HG02973 (cell line): ENCODE data around the gene RNF8.

Experiments used
- ATAC-seq: cut with Tn5 transposase; IDR thresholded peaks from one replicate; pipeline ENCODE4 v1.9.1; 2021; ENCODE audit warnings: moderate library complexity; ENCODE audit not compliant: unreplicated experiment

Gene RNF8

DNA sequence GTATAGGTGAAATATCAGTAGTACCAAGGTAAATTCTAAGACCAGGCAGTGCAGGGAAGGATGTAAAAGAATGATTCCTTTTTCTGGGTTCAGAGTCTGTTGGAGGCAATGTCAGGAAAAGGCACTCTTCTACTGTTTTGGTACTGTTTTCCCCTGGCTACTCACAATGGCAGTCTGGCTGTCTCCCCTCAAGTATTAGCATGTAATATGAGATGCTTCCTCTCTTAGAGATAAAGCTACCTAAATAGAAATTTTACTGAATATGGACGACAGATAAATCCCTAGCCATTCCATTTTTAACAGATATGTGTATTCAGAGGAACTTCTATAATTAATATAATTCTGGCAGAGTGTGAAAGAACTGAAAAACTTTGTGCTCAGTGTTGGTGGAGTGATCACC lies 3.5 kb downstream of the RNF8 start:
- no peak for ATAC-seq

DNA sequence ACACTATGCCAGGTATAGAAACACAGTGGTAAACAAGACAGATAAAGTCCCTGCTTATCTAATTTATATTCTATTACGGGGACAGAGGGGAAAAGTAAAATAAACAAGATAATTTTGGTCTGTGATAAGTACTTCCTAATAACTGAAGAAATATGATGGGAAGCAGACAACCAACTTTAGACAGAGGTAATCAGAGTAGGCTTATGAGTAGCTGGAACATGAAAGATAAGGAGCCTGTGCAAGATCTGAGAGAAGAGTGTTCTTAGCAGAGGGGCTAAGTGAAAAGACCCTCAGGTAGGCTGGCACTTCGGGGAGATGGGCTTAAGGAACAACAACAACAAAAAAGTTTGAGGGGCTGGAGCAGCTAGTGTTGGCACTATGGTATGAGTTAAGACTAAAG lies 4.1 kb downstream of the RNF8 start:
- ATAC-seq = no peak

DNA sequence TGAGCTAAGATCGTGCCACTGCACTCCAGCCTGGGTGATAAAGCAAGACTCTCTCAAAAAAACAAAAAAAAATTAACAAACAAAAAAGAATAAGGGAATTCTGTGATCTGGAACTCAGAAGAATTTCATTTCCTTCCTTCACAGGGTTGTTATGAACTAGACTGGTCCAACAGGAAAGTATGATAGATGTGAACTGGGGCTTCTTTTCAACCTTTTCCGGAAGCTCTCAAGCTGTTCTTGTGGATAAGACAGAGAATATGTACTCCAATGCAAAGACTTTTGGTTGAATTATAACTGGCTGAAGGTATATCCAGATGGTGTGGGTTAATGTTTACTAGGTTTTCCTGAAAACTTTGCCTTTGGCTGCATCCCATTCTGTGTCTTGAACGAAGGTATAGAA lies 5.3 kb downstream of the RNF8 start:
- no peak for ATAC-seq

DNA sequence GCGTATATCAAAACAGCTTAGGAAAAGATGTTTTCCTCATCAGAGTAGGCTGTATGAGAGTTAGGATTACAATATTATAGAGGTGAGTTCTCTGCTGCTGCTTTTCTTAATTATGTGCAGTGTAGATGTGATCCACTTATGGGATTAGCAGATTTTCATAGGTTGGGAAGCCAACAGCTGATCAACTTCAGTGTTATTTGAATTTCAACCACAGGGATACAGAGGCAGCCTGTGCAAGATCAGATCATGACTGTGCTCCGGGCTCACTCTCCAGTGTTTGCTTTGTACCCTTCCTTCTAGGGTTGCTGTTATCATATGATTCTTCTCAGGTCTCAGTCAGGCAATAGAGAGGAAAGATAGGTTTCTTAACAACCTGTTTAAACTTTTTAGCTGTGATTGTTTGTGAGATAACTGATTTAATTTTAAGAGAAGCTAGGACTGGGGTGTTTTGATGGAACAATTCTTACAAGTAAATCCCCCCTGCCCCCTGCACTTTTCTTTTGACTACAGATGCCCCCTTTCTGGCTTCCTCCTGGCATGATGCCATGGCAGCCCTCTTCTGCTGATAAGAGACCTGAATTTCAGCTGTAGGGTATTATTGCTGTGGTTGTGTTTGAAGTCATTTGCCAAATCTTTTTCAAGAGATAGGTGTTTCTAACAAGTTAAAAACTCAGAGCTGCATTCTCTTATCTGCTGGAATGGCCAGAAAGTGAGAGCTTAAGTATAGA lies 8.5 kb downstream of the RNF8 start:
- no peak for ATAC-seq

DNA sequence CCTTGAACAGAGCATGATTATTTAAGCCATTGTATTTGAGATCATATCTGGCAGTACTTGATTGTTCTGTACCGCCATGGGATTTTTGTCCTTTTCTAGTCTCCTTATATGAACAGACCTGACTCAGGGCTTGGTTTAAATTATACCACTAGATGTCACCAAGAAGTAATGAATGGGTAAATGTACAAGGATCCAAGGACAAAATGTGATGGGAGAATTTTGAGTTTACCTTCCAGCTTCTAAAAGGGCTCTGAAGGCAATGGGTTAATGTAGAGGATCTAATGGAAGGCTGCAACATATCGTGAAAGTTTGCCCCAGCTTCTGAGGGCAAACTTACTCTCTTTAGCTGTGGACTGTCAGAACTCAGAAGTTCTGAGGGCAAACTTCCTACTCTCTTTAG lies 12.0 kb downstream of the RNF8 start:
- ATAC-seq = no peak

DNA sequence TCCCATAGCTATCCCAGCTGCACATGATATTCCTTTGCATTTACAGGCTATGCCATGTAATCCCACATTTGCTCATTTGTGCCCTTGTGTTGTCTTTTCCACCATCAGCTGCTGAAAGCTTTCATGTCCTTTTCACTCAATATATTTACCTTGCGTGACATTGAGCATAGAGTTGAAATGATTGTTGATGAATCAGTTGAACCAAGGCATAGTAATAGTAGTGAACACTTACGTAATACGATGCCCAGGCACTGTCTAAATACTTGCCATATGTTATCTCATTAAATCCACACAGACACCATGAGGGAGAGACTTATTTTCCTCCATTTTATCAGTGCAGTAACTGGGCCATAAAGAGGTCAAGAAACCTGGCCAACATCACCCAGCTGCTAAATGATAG lies 13.1 kb downstream of the RNF8 start:
- no peak for ATAC-seq

DNA sequence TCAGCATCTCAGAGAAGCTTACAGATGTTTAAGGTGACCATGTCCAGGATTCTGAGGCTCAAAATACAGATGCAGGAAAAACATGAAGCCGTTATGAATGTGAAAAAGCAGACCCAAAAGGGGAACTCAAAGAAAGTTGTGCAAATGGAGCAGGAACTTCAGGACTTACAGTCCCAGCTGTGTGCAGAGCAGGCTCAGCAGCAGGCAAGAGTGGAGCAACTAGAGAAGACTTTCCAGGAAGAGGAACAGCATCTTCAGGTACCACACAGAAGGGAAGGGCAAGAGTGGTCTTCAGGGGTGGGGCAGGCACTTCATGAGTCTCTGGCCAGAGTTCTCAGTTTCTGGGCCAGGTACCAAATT lies 15.2 kb downstream of the RNF8 start:
- ATAC-seq = no peak

DNA sequence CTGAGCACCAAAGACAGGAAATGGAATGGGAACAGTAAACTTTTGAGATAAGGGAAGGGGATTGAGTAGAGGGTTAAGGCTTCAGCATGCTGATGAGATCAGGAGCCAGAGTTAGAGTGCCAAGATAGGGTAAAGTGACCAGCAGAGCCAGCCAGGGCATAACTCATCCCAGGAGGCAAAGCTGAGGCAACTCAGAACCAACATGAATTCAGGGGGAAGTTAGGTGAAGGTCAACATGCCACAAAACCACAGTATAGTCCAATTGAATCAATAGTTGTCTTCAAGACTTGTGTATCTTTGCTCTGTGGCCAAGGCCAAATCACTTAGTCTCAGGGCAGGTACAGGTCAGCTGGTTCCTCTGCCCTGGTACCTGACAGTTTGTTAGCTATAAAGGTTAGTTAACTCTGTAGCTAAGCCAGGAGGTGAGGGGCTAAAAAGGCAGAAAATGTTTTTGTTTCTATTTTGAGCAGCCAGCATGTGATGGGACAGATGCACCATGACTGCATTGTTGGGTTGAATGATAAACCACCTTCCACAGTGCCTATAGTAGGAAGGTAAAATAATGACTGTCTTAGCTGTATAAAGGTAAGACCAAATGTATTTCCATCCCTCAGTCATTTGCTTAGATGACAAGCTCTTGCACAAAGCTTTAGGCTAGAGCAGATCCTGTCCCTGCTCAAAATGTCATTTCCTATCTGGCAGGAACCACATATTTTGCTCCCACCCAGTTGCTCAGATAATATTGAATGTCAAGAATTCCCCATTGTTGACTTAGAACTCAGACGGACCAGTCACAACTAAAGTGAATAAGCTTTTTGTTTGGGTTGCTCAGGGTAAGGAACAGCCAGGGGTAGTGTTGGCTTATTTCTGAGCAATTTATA lies 15.8 kb downstream of the RNF8 start:
- no peak for ATAC-seq

DNA sequence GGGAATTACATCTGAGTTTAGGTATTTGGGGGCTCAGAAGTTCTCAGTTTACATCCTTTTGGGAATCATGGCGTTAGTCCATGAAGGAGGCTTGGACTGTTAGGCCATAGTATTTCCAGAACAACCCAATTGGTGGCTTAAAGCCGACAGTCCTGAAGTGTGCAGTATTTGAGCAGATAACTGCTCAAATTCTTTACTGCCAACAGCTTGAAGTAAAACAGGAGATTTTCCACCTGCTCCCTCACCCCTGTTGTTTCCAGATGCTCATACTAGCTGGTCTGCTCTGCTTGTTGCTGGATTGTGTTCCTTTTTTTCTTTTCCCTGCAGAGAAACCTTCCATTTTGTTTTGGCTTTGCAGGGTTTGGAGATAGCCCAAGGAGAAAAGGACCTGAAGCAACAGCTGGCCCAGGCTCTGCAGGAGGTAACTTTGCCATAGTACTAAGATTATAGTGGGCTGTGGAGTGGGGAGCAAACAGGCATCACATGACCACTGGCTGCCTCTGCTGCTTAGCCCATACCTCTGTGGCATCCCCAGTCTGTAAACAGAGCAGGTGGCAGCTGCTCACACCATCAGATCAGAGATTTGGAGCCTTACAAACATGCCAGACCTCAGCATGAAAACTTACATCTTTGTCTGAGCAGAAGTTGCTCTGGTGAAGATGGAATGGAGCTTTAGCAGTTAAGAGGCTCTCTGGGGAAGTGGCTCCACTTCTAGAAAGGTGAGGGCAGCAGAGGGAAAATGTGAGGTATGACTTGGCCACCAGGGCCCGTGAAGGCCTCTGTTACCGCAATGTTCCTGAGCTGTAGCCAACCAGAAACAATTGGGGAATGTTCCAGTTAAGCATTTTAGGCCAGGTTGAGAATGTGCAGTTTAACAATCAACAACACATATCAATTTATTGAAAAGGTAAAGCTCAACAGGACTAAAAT lies 17.6 kb downstream of the RNF8 start:
- ATAC-seq = no peak

DNA sequence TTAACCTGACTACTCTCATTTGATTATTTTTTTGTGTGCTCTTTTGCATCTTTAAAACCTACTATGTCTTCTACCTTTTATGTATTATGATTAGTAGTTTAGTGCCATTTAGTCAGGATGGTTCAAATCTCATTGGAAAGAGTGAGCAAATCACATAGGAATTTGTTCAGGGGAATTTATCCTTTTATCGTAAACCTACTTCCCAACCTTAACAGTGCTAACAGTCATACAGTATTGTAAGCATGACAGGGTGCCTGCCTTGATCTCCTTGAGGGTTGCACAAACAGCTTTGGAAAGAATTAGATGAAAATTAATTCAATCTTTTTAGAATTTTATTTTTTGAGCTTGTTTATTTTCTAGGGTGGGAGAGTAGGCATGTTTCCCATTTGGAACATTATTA lies 18.3 kb downstream of the RNF8 start:
- ATAC-seq = no peak

DNA sequence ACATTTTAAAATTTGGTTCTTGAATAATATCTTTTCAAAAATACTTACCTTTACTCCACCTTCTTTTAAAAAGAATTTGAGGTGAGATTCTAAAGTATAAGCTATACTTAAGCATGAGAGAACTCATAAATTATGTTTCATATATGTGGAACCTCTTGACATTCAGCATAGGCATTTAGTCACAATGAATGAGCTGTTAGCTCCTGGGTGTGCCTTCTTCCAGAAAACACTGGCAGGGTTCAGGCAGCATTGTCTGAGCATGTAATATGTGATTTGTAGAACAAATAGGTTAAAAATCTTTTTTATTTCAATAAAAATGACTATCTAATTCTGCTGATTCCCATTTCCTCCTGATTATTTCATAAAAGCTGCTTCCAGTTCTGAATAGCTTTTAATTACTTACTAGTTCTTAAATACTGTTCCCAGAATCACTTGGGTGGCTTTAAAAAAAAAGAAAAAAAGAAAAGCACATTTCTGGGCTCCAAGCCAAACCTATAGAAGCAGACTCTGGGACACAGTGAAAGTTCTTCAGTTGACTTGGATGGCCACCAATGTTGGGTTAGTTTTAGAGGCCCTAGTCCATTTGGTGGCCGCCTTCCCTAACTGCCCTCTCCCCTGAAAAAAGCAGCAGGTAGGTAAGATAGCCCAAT lies 20.2 kb downstream of the RNF8 start:
- no peak for ATAC-seq

DNA sequence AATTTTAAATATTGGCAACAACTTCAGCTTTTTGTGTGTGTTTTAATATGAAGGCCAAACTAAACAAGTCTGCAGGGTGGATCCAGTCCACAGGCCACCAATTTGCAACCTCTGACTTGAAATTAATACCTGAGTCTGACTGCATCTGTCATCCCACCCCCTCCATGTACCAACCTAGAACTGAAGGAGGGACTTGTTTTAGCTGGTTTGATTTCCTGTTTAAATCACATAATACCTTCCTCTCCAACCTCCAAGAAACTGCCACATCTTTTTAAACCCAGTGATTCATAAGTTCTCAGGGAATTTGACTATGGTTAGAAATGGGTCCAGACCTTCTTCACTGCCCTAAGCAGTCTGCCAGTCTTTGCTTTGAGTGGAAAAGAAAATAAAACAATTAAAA lies 21.6 kb downstream of the RNF8 start:
- ATAC-seq = no peak

DNA sequence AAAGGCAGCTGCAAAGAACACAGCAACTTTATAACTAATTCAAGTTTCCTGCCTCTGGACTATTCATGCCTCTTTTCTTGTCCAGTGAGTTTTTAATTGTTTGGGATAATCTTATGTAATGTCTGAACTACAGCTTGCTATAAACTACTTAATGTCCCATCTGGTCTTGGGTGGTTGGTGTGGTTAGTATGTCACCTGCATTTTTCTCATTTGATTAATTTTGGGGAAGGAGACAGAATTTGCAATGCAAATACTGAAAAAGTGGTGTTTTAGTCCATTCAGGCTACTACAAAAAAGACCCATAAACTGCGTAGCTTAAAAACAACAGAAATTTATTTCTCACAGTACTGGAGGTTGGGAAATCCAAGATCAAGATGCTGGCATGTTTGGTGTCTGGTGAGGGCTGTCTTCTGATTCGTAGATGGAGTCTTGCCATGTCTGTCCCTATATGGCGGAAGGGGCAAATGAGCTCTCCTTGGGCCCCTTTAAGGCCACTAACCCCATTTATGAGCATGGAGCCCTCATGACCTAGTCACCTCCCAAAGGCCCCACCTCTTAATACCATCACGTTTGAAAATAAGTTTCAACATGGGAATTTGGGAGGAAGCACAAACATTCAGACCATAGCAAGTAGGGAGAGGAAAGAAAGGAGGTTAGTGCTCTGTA lies 22.4 kb downstream of the RNF8 start:
- no peak for ATAC-seq

DNA sequence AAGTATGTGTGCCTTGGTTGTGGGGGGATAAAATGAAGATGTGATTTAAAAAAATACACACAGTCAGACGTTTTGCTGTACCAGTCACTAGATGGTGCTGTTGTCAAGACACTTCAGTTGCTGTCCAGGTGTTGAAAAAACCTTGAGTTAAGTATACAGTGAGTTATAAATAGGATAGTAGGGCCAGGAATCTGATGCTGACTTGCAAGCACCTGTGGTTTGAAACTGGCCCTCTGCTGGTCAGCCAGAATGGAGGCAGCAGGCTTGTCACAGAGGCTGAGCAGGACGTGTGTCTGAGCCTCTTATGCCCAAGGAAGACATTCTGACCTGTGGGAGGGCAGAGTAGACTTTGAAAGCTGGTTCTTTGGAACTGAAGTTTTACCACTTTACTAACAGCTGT lies 27.8 kb downstream of the RNF8 start:
- ATAC-seq = no peak

DNA sequence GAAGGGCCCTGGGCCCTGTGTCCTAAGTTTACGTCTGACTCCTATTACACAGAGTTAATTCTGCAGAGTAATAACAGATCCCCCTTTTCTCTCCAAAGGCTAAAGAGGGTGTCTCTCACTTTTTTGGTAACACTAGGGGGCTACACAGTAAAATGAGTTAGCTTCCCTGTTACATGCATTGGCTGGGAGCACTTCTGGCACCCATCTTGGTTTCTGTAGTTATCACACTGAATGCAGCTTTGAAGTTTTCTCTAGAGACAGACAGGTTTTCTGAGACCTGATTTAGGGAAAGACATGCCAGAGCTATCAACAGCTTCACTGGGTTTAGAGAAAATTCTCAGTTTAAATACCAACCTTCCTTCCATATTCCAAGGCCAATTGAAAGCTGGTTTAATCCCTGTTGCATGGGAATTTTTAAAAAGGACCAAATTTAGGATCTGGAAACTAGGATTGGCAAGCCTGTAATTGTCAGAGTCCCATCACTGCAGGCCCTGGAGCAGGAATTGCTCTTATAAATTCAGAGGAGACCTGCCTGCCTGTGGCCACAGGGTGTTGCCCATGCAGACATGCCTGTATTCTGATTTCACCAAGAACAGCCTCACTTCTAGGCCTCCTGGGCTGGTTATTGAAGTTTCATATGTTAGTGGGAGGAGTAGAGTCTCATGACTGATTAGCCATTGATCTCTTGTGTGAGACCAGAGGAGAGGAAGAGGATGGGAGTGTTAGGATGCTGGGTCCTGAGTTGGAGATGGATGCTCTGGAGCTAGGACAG lies 29.4 kb downstream of the RNF8 start:
- no peak for ATAC-seq

DNA sequence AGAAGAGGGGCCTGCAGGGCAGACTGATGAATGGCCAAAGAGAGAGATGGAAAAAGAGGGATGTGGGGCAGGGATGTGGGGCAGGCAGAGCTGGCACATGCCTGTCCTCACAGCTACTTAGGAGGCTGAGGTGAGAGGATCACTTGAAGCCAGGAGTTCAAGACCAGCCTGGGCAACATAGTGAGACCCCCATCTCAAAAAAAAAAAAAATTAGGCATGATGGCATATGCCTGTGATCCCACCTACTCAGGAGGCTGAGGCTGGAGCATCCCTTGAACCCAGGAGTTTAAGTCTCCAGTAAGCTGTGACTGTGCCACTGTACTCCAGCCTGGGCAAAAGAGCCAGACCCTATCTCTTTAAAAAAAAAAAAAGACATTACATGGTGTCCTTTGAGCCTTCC lies 34.8 kb downstream of the RNF8 start:
- ATAC-seq = no peak

DNA sequence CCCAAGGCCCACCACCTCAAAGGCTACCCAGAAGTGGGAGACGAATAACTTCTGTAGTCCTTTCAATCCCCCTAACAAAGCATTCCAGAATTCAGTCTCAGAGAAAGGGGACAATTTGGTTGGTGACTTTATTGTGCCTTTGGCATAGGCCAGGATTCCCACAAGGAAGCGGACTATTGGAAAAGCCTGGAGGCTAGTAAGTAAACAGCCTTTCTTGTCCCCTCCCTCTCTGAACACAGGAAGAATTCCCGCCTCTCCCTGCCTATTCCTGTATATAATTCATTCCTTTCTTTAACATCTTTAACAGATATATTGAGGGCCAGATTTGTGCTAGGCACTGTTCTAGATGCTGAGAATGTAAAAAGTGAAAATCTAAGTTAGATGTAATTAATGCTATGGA lies 36.1 kb downstream of the RNF8 start:
- ATAC-seq = no peak

DNA sequence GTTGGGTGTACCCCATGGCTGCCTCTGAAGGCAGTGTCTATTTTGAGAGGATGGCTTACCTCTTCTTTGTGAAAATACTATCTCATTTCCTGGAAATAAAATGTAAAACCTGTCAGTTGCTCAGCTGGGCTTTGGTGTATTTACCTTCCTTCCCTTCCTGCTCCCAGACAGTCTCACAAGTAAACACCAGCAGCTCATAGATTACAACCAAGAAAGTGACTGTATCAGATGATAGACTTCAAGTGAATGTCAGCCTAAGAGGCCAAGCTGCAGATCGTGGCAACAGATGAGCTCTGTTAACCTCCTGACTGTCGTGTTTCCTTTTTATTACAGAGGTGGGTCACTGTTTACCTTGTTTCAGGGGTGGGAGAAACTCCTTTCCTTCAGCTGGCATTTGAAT lies 37.3 kb downstream of the RNF8 start:
- no peak for ATAC-seq

DNA sequence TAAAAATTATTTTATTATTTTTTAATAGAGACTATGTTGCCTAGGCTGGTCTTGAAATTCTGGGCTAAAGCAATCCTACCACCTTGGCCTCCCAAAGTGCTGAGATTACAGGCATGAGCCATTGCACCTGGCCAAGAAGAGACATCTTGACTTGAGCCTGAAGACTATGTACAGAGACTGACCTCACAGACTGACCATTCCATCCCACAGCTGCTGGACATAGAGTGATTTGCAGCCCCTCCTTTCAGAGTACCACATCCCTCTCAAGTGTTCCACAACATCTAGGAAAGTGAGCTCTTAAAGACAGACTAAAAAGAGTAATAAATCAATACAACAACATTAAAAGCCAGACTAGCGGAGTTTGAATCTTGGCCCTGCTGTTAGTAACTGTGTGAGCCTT lies 39.0 kb downstream of the RNF8 start:
- no peak for ATAC-seq
